Skeletal muscle satellite cell (primary cell): Measurements from ENCODE around the gene SYNGAP1.

ENCODE experiments used
- H3K27me3 ChIP-seq: 2 replicates; pipeline ENCODE4 v1.7.0; 2013; ENCODE audit warnings: low read length; ENCODE audit not compliant: control insufficient read depth, insufficient read depth
- H3K36me3 ChIP-seq: 2 replicates; pipeline ENCODE4 v1.7.0; 2013; ENCODE audit warnings: mild to moderate bottlenecking, control low read depth, low read length; ENCODE audit not compliant: insufficient read depth
- H3K4me1 ChIP-seq: 2 replicates; pipeline ENCODE4 v1.7.0; 2013; ENCODE audit warnings: low read length; ENCODE audit not compliant: control insufficient read depth, insufficient read depth
- H3K4me2 ChIP-seq: 2 replicates; pipeline ENCODE4 v1.7.0; 2013; ENCODE audit warnings: mild to moderate bottlenecking, low read length
- H3K4me3 ChIP-seq: 2 replicates; pipeline ENCODE4 v1.7.0; 2013; ENCODE audit warnings: low read length
- H3K9ac ChIP-seq: 2 replicates; pipeline ENCODE4 v1.7.0; 2013; ENCODE audit warnings: mild to moderate bottlenecking, low read depth, low read length, moderate library complexity
- H3K9me3 ChIP-seq: replicated peaks from 2 replicates; pipeline ENCODE4 v1.7.0; 2013; ENCODE audit warnings: mild to moderate bottlenecking, control low read depth, low read length

The SYNGAP1 gene

DNA sequence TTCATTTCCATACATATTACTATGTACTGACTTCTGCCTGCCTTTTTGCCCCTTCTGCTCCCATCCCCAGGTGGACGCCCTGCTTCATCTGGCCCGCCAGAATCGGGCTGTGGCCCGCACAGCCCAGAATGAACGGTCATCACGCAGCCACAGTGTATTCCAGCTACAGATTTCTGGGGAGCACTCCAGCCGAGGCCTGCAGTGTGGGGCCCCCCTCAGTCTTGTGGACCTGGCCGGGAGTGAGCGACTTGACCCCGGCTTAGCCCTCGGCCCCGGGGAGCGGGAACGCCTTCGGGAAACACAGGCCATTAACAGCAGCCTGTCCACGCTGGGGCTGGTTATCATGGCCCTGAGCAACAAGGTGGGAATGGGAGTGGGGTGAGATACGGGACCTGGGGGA, 13.7 kb upstream of the SYNGAP1 start:
- Histone ChIP-seq H3K9ac (no peak overlapping the region), H3K9me3 (no peaks in the 10 kb centered on the region), H3K4me1 (peaks cover 9% of the 10 kb centered on the region), H3K27me3 (no peaks in the 10 kb centered on the region), H3K4me2 (no peak overlapping the region), H3K4me3 (no peak overlapping the region), H3K36me3 (peaks cover 32% of the 10 kb centered on the region)

DNA sequence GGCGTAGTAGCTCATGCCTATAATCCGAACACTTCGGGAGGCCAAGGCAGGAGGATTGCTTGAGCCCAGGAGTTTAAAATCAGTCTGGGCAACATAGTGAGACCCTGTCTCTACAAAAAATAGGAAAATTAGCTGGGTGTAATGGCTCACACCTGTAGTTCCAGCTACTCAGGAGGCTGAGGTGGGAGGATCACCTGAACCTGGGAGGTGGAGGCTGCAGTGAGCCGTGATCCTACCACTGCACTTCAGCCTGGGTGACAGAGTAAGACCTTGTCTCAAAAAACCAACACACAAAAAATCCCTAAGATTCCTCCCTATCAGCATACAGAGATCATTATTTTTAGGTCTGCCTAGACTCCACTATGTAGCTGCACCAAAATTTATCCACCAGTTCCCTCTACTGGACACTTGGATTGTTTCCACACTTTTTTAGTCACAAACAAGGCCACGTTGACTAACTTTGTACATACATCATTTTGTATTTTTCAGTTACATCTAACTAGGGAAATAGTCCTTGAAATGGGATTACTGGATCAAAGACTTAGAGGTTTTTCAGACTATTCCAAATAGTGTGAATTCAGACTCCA, 12.6 kb upstream of the SYNGAP1 start:
- H3K27me3 ChIP-seq: no peaks in the 10 kb centered on the region
- peaks cover 33% of the 10 kb centered on the region for H3K36me3 ChIP-seq

DNA sequence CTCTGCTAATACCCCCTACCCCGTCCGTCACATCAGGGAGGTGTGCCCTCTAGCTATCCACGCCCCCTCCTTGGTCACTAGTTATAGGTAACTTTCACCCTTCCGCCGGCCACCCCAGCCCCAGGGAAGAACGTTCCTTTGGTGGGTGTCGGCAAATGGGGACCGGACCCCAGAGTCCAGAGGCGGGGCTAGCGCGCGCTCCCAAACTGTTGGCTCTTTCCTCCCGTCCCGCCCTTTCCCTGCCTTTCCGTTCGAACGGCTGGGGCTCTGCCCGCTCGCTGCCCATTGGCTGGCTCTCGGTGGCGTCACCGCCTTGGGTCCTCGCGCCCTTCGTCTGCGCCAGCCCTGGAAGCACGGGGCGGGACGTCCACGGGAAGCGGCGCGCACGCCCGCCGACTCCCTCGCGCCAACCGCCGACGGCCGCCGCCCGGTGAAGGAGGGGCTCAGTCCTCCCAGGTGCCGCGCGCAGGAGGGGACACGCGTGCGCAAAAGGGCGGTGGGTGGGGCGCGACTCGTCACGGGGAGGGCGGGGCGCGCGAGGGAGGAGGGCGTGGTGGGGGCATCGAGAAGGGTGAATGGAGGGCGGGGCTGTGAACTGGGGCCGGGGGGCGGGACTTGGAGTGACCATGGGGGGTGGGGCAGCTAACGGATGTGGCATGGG, 9.7 kb upstream of the SYNGAP1 start:
- Histone ChIP-seq H3K27me3 (no peaks in the 10 kb centered on the region), H3K4me3 (peak overlapping the region; percentile 90), H3K4me1 (peaks cover 14% of the 10 kb centered on the region), H3K9ac (peak overlapping the region; percentile 83), H3K4me2 (peak overlapping the region; percentile 99), H3K9me3 (no peaks in the 10 kb centered on the region), H3K36me3 (peaks cover 46% of the 10 kb centered on the region)

More for the DNA sequence above, 12.6 kb upstream of the SYNGAP1 start:
- Histone ChIP-seq H3K9me3 (no peaks in the 10 kb centered on the region), H3K4me1 (peaks cover 14% of the 10 kb centered on the region), H3K4me3 (no peak overlapping the region), H3K9ac (no peak overlapping the region), H3K4me2 (no peak overlapping the region)

DNA sequence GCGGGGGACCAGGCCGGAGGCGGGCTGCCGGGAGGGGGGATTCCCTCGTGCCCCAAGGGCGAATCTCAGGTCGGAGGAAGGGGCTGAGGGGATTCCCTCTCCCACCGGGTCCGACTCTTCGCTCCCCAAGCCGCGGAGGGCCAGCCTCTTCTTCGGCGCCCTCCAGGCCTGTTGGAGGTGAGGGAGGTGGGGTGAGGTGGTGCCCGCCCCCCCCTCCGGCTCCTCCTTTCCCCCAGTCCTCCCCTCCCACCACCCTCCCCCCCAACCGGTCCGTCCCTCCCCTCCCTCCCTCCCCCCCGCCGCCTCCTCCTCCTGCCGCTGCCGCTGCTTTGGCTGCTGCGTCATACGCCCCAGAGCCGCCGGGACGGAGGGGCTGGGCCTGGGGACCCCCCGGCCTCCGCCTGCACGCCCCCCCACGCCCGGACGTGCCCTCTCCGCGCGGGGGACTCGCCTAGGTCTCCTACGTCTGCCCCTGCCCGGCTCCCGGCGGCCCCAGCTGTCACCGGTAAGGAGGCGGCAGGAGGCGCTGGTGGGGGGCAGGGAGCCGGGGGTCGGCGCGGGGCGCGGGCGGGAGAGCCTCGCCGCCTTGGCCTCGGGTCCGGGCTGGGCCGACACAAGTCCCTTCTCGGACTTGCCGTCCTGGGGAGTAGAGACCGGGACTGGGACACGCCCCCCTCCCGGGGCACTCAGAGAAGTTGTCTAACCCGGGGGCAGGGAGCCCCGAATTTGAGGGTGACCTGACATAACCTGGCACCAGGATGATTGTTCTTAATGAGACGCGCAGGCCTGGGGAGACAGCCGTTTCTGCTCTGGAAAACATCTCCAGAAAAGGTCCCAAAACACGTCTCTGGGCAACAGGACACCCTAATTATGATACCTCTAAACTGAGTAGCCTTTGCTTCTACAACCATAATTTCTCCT, 8.9 kb upstream of the SYNGAP1 start, which contains the start of gene PHF1:
PHF1 (plus strand) TSS at position 304 of the 921 bp plus-strand sequence. CDS start 1,250 bp downstream, outside the sequence.
- H3K36me3 ChIP-seq: peaks cover 48% of the 10 kb centered on the region
- peak within 1 kb of the TSS; percentile 90 for H3K4me3 ChIP-seq
- peak within 1 kb of the TSS; percentile 85 for H3K9ac ChIP-seq
- H3K9me3 ChIP-seq: no peaks in the 10 kb centered on the region
- peak within 1 kb of the TSS; percentile 99 for H3K4me2 ChIP-seq
- H3K27me3 ChIP-seq: no peaks in the 10 kb centered on the region
- peaks cover 22% of the 10 kb centered on the region for H3K4me1 ChIP-seq

DNA sequence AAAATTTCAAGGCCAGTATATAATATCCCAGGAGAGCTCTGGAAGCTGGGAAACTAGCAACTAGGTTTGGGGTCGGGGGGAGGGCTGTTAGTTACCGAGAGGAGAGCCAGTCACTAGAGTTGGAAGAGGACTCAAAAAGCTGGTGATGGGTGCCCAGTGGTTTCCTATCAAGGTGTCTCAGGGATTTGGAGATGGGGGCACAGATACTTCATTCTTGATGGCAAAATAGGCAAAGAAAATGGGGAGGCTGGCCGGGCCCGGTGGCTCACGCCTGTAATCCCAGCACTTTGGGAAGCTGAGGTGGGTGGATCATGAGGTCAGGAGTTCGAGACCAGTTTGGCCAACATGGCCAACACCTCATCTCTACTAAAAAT, 8.2 kb upstream of the SYNGAP1 start:
- Histone ChIP-seq H3K27me3 (no peaks in the 10 kb centered on the region), H3K4me1 (peaks cover 29% of the 10 kb centered on the region), H3K4me2 (peak overlapping the region; percentile 96), H3K9me3 (no peaks in the 10 kb centered on the region), H3K9ac (peak overlapping the region; percentile 85), H3K36me3 (peaks cover 46% of the 10 kb centered on the region), H3K4me3 (peak overlapping the region; percentile 84)

DNA sequence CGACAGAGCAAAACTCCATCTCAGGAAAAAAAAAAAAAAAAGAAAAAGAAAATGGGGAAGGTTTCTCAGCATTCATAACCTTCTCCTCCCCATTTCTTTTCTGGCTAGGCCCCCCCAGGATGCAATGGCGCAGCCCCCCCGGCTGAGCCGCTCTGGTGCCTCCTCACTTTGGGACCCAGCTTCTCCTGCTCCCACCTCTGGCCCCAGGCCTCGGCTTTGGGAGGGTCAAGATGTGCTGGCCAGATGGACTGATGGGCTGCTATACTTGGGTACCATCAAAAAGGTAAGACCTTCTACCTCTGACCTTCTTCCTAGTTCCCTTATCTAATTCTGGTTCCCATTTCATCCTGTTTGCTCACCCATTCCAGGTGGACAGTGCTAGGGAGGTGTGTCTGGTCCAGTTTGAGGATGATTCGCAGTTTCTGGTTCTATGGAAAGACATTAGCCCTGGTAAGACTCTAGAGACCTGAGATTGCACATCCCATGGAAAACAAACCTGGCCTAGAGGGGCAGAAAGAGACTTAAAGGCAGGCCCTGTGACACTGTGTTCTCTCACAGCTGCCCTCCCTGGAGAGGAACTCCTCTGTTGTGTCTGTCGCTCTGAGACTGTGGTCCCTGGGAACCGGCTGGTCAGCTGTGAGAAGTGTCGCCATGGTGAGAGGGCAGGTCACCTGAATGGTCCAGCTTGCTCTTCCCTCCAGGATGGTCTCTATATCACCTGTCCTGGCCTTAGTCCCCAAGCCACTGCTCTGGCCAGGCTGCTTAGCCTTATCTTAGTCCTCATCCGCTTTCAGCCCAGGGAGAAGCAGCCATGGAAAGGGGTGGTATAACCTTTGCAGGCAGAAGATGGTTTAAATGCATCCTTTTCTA, 7.5 kb upstream of the SYNGAP1 start:
- Histone ChIP-seq H3K4me2 (peak overlapping the region; percentile 96), H3K9ac (no peak overlapping the region), H3K27me3 (no peaks in the 10 kb centered on the region), H3K9me3 (no peaks in the 10 kb centered on the region), H3K4me1 (peaks cover 31% of the 10 kb centered on the region), H3K4me3 (no peak overlapping the region), H3K36me3 (peaks cover 44% of the 10 kb centered on the region)

DNA sequence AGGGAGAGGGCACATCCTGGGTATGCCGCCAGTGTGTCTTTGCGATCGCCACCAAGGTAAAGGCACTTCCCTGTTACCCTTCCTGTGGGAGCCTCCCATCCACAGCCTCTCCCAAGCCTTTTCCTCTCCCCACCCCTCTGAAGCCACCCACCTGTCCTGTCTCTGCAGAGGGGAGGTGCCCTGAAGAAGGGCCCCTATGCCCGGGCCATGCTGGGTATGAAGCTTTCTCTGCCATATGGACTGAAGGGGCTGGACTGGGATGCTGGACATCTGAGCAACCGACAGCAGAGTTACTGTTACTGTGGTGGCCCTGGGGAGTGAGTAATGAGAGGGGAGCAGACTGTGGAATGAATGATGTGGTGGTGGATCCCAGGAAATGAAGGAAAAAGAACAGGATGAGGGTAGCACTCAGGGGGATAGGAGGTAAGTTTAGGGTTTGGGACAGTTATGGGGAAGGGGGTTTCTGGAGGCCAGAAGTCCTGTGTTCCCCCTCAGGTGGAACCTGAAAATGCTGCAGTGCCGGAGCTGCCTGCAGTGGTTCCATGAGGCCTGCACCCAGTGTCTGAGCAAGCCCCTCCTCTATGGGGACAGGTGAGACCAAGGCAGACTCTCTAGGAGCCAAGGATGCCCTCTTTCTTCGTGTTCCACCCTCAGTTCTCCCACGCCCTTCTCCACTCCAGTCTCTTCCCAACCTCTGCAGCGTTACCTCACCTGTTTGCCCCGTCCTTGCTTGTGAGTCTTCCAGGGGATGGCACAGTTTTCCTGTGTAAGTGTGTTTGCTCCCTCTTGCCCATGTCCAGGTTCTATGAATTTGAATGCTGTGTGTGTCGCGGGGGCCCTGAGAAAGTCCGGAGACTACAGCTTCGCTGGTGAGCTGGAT, 6.4 kb upstream of the SYNGAP1 start:
- Histone ChIP-seq H3K4me1 (peaks cover 34% of the 10 kb centered on the region), H3K4me3 (no peak overlapping the region), H3K4me2 (no peak overlapping the region), H3K9ac (no peak overlapping the region), H3K27me3 (no peaks in the 10 kb centered on the region), H3K36me3 (peaks cover 40% of the 10 kb centered on the region), H3K9me3 (no peaks in the 10 kb centered on the region)

DNA sequence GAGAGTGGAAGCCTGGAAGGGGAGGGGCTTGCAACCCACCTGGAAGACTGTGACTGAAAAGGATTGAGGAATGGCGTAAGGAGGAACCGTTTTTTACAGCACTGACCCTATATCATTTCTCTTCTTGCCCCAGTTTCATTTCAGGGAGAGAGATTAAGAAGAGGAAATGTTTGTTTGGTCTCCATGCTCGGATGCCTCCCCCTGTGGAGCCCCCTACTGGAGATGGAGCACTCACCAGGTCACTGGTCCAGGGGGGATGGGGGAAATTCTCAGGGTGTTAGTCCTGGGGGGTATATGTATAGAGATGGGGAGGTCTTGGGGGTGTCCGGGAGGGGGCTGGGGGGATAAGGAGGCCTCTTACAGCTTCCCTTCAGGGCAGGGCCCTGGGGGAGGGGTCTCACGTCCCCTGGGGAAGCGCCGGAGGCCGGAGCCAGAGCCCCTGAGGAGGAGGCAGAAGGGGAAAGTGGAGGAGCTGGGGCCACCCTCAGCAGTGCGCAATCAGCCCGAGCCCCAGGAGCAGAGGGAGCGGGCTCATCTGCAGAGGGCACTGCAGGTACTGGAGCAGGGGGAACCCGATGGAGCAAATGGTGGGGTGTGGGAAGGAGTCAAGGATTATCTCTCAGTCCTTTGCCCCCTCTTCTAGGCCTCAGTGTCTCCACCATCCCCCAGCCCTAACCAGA, 5.1 kb upstream of the SYNGAP1 start:
- Histone ChIP-seq H3K4me2 (peak overlapping the region; percentile 92), H3K36me3 (peaks cover 40% of the 10 kb centered on the region), H3K9me3 (no peaks in the 10 kb centered on the region), H3K4me1 (peaks cover 34% of the 10 kb centered on the region), H3K4me3 (no peak overlapping the region), H3K27me3 (no peaks in the 10 kb centered on the region), H3K9ac (no peak overlapping the region)

DNA sequence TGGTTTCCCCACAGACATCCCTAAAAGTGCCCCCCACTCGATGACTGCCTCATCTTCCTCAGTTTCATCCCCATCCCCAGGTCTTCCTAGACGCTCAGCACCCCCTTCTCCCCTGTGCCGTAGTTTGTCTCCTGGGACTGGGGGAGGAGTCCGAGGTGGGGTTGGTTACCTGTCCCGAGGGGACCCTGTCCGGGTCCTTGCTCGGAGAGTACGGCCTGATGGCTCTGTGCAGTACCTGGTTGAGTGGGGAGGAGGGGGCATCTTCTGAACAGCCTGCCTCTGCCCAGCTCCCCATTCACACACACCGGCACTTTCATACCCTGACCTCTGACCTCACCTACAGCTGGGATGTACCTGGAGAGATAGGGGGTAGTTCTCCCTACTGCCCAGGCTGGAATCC, 4.0 kb upstream of the SYNGAP1 start:
- H3K4me1 ChIP-seq: peaks cover 31% of the 10 kb centered on the region
- no peaks in the 10 kb centered on the region for H3K27me3 ChIP-seq
- peak overlapping the region; percentile 92 for H3K4me2 ChIP-seq
- peaks cover 40% of the 10 kb centered on the region for H3K36me3 ChIP-seq
- H3K4me3 ChIP-seq: peak overlapping the region; percentile 80
- no peaks in the 10 kb centered on the region for H3K9me3 ChIP-seq
- peak overlapping the region; percentile 87 for H3K9ac ChIP-seq
